Activated naive CD4-positive, alpha-beta T cell treated with Interleukin-2 at 50 U/mL for 16 hours (primary cell): ENCODE data around the gene GOT1.

Experiments
- DNase-seq: peaks from one replicate; pipeline ENCODE4 v3.0.0-alpha.2; 2020

Gene GOT1

DNA sequence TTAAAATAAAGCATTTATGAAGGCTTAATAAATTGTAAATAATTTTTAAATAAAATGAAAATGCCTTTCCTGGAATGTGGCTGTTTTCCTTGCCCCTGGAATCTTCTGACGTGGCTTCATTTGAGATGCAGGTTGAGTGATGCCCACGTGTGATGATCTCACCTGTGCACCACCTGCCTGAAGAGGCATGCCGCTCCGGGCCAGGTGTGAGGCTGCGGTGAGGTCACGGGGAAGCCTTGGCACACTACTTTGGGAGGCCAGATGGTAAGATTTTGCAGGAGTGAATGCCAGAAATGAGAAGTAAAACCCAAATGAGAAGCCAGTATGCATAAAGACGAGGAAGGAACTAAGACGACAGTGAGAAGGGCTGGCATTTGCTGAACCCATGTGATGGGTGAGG is 36.2 kb downstream of the GOT1 start:
- DNase-seq, result no peak

GRCh38 chr10:99393683-99394082 is 36.7 kb downstream of the GOT1 start:
- no peak for DNase-seq

DNA sequence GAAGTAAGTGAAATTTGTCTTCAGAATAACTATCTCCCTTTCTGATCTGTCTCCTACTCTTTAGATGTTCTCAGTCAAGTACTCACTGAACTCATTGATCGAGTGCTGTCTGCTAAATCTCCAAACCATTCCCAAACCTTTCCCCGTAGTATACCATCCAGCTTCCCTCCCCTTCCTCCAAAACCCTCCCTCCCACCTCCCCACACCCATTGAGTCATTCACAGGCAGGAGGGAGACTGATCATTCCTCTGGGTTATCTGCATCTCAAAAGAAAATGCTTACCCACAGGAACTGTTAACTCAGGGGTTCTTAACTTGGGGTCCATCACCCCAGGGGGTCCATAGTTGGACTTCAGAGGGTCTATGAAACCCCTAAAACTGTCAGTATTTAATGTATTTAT is 37.4 kb downstream of the GOT1 start:
- no peak for DNase-seq

- no peak for DNase-seq
Observed at GRCh38 chr10:99391346-99391745, 39.1 kb downstream of the GOT1 start.

- DNase-seq, result no peak
Observed at GRCh38 chr10:99389729-99390480, 40.5 kb downstream of the GOT1 start.

GRCh38 chr10:99387541-99387940 is 42.9 kb downstream of the GOT1 start:
- DNase-seq, result no peak

GRCh38 chr10:99387071-99387470 is 43.4 kb downstream of the GOT1 start:
- no peak for DNase-seq

DNA sequence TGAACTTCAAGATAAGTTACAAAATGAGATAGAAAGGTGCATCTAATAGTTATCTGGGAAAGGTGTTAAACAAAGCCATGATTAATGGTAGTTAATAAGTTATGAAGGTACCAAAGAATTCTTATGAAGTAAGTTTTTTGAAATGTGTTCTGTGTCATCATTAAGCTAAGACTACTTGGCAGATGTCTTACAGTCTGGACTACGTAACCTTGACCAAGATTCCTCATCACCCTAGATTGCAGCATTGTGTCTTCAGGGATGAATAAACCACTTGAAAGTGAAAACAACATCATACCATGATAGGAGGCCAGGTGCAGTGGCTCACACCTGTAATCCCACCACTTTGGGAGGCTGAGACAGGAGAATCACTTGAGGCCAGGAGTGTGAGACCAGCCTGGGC is 48.2 kb downstream of the GOT1 start:
- no peak for DNase-seq

DNA sequence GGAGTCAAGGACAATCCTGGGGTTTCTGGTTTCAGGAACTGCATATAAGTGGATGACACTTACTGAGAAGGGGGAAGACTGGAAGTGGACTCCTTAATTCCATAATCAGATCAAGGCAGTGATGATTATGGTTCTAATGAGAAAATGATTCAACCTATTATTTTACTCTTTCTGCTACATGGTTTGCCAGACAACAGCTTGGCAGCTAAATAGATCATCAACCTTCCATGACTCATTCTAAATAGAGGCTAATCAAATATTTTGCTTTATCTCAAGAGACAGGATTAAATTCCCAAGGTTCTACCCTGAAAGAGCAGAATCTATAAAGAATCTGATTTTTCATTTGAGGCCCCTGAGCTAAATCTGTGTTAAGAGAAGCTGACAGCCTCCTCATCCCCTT is 55.0 kb downstream of the GOT1 start:
- DNase-seq, result no peak

DNA sequence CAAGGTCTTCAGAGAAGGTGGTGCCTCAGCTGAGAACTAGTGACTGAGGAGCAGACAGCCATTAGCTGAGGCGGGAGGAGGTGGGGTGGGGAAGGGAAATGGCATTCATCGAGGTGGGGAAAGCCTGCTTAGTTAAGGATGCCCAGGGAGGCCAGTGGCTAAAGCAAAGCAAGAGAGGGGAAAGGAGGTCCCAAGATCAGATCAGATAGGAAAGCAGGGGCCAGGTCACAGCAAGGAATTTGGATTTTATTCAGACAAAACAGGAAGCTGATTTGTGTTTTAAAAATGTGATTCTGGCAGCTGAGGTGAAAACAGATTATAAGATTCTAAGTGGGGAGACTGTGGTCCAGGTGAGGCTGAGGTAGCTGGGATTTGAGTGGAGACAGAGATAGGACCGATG is 55.5 kb downstream of the GOT1 start:
- DNase-seq, result no peak

- no peak for DNase-seq
Observed at GRCh38 chr10:99374526-99374925, 55.9 kb downstream of the GOT1 start.

GRCh38 chr10:99372546-99373271 is 57.7 kb downstream of the GOT1 start:
- DNase-seq, result no peak

GRCh38 chr10:99370993-99371392 is 59.4 kb downstream of the GOT1 start:
- no peak for DNase-seq

GRCh38 chr10:99369551-99369950 is 60.9 kb downstream of the GOT1 start:
- no peak for DNase-seq

DNA sequence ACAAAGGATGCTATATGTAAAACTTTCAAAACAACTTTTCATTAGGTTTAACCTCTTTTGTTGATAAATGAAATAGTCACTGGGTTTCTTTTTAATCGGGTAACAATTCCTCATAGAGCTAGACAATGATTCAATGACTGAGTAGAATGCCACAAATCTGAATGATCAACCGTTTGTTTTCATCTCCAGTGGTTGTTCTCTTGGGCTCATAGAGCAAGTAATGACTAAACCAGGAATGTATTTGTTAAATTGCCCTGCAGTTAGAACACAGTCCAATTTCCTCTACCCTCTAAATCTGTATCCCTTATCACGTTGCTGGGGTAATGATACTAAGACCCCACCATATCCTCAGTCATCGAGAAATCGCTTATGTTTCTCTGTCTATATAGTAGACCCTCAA is 61.3 kb downstream of the GOT1 start:
- DNase-seq, result no peak

DNA sequence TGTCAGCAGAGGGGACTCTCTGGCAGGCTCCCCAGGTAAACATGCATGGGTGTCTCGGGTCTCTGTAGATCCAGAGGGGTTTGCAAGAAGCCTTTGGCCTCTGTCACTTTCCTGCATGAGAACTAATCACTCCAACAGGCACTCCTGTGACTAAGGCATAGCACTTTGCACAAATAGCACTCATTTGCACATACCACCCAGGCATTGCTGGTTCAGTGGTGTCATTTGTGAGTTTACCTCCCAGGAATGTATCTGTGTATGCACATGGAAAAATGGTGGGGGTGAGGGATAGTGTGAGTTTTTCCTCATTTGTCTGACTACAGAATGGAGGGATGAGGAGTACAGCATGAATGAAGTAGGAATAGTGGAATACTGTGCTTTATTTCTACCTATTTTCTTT is 61.8 kb downstream of the GOT1 start:
- no peak for DNase-seq

GRCh38 chr10:99366666-99367065 is 63.8 kb downstream of the GOT1 start:
- no peak for DNase-seq

DNA sequence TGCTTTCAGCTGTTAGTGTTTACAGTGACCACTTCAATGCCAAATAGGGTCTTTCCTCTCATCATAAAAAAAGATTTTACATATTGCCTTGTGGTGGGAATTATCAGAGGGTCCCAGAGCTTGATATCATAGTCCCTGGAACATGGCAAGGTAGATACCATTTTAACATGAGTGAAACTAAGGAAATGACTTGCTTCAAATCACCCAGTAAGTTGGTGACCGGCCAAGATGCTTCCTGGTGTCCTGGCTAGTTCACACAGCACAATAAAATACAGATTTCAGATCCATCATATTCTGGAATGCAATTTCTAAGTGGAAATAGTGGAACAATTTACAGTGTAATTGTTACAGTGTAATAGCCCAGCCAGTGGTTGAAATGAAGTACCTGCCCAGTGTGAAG is 64.7 kb downstream of the GOT1 start:
- no peak for DNase-seq

DNA sequence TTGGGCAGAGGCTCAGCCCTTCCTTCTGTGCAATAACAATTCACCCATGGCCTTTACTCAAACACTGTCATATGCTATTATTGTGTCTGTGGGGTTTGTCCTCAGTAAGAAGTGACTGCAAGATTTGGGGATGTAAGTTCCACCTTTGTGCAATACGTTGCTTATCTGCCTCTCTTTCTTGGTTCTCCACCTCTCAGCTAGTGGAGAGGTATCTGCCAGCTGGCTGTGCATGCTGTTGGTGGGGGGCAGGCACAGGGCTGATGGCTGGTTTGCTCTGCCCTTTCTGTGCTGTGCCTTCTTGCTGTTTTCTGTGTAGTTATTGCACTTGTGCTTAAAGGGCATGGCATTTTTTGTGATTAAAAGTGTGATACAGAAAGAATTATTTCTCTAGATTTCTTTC is 65.1 kb downstream of the GOT1 start:
- no peak for DNase-seq

DNA sequence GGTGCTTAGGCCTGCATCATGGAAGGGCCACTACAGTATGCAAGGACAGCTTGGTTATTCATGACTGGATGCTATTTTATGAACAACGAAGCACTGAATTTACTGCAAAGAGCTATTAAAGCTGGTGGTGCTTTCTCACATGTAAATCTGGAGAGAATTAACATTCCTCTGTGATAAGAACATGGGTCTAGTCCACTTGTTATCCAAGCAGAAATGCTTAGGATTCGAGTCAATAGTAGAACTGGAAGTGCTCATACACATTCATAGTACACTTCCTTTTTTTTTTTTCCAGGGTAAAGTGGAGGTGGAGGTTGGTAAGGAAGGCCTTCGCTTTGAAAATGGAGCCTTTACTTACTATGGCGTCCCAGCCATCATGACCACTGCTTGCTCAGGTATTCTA is 66.3 kb downstream of the GOT1 start:
- DNase-seq, result no peak

GRCh38 chr10:99360934-99361333 is 69.5 kb downstream of the GOT1 start:
- DNase-seq, result no peak

GRCh38 chr10:99358101-99358500 is 72.3 kb downstream of the GOT1 start:
- DNase-seq, result no peak

GRCh38 chr10:99357691-99358090 is 72.7 kb downstream of the GOT1 start:
- DNase-seq, result no peak

DNA sequence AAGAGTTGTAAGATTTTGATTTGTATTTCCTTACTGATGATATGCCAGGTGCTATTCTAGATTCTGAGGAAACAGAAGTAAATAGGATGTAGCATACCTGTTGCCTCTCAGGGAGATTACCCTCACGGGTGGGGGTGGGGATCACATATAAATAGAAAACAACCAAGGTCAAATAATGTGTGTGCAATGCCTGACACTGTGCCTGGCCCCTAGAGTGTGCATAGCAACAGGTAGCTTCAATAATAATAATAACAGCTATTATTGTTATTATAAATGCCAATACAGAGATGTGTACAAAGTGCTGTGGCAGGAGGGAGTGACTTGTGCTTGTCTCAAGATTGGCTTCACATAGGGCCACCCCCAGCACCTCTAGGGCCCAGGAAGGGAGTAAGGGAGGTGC is 77.2 kb downstream of the GOT1 start:
- DNase-seq, result no peak

DNA sequence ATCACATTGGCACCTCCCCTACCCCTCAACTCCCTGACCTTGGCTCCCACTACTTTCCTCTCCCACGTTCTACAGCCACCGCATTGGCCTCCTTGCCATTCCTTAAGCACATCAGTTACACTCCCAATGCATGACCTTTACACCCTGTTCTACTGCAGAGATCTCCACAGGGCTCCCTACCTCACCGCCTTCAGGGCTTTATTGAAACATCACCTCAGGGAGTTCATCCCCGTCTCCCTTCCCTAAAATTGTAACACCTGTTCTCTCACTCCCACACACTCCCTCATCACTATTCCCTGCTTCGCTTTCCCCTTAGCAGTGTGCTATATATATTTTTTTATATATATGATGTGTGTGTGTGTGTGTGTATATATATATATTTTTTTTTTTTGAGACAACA is 82.8 kb downstream of the GOT1 start:
- DNase-seq, result no peak
